Inflammatory macrophage treated with lipopolysaccharide for 4 hours (primary cell): ENCODE results near the gene NLN.
A peak's percentile ranks its signal among the peaks of the same experiment; 100 is the strongest.

Source experiments
- DNase-seq: peaks from one replicate; pipeline ENCODE4 v3.0.0-alpha.2; 2020

The NLN gene

DNA sequence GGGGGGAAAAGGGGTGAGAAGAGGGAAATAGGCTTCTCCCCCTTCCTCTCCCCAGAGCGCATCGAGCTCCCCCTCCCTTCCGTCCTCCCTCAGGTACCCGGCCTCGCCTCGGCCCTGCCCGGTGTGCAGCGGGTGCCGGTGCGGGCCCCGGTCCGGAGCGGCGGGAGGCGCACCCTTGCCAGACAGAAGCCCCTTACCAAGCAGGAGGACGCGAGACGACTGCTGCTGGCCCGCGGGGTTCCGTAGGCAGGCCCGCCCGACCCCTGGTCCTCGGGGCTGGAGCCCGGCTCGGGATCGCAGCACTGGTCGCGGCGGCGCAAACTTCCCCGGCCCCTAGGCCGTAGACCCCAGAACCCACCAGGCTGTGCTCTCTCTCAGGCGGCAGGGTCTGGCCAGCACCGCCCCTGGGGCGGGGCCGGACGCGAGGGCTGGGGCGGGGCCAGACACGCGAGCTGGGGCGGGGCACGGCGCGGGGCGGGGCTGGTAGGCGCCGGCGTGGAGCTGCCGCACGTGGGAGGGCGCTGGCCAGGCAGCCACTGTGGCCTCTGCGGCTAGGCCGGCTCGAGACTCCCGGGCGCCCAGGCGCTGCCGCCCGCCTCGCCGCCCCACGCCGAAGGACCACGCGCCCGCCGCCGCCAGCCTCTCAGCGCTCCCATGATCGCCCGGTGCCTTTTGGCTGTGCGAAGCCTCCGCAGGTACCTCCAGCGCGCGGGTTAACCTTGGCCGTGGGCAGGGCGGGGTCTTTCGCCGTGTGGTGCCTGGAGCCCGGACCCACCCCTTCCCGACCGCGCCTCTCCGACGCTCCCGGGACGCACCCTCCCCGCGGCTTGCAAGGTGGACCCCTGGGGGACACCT is at the start of gene NLN, which contains the start of gene SGTB:
Gene NLN (plus strand): TSS at position 486 of the 855 bp plus-strand sequence. CDS start 169 bp downstream, at position 655.
Gene SGTB (minus strand): TSS at position 390 of the 855 bp plus-strand sequence. CDS start 1,302 bp downstream, outside the sequence.
- peak; percentile 91 for DNase-seq

DNA sequence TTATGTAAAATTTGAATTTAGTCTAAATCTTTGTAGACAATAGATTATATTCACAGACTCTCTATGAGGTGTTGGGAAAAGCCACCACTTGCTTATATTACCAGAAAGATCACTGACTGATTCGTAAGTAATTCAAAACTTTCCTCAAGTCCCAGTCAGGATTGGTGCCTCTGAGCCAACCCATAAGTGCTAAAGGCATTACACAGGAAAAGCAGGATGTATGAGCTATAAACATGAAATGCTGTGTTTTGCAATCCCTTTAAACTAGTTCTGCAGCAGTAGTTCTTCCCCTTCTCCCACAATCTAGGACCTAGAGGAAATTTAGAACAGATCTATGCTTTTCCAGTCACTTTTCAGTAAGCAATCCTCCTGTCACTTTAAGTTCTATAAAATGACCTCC is 49.2 kb upstream of the NLN start:
- peak; percentile 72 for DNase-seq

DNA sequence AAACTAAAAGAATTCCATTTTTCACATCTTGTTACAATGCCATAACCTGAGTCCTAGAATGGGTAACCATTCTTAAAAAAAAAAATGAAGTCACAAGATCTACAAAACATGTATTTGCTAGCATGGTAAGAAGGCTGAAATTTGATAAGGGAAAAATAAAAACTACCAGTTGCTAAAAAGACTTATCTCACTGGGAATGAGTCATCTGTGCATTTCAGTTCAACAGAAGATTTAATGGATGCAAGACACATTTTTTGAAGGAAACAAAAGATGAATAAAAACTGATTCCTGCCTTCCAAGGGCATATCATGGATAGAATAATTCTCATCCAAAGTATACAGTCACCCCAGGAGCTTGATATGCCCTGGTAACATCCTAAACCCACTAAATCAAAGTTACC is 47.3 kb upstream of the NLN start:
- DNase-seq: no peak

DNA sequence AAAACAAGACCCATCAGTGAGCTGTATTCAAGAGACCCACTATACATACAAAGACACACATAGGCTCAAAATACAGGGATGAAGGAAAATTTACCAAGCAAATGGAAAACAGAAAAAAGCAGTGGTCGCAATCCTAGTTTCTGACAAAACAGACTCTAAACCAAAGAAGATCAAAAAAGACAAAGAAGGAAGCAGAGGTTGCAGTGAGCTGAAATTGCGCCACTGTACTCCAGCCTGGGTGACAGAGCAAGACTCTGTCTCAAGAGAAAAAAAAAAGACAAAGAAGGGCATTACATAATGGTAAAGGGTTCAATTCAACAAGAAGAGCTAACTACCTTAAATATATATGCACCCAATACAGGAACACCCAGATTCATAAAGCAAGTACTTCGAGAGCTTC is 45.9 kb upstream of the NLN start:
- peak; percentile 56 for DNase-seq

DNA sequence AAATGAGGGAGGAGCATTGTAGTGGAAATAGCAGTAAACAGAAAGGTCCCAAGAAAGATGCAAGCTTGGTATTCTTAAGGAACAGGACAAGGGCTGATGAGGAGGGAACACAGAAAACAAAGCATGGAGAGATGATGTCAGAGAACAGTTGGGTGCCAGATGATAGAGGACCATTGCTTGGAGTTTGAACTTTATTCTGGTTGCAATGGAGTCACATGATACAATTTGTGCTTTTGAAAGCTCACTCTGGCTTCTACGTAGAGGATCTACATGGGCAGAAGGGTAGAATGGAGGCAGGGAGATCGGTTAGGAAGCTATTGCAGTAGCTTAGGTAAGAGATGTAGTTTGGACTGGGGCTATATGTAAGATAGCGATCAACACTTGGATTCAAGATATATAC is 39.9 kb upstream of the NLN start:
- DNase-seq: no peak

DNA sequence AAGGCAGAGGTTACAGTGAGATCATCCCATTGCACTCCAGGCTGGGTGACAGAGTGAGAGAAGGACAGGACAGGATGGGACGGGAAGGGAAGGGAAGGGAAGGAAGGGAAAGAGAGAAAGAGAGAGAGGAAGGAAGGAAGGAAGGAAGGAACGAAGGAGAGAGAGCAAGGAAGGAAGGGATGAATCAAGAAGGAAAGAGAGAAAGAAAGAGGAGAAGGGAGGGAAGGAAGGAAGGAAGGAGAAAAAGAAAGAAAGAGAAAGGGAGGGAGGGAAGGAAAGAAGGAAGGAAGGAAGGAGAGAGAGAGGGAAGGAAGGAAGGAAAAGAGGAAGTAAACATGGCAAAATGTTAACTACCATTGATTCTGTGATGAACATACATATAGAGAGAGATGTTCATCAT is 28.9 kb upstream of the NLN start:
- no peak for DNase-seq

DNA sequence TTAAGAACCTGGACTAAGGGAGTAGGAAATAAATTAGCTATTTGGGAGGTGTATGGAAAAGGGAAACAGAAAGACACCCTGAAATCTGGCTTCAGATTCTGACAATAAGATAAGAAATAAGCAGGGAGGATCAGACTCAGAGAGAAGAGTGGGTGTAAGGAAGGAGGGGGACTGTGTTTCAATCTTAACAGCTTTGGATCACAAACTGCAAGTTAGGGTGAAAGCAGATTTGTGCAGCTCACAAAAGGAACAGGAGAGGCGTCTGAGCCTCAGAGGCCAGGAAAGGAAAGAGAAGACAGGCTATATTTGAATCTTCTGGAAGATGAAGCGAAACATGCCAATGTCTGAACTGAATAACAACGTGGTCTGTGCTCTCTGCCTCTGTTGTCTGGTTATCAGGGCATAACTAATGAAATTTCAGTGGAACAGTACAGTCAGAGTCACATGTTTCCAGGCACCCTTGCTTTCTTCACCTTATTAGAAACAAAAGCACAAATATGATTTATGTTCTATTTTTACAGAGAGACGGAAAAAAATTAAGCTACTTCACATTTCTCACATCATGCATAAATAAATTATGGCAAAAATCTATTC is 26.7 kb upstream of the NLN start:
- no peak for DNase-seq

DNA sequence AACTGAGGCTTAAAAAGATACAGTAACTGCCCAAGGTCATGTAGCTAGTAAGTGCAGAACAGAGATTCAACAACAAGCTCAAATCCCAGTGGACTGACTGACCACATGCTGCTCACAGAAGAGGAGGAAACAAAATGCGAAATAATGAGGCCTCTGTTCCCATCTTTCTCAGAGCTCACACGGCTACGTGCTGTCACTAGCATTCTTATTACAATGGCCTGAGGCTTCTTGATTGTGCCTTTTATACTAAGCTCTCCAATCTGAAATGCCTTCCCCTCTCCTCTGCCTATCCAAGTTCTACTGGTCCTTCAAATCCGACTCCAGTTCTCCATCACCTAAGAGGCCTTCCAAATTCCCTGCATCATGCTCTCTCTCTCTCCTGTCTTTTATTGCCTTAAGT is 26.1 kb upstream of the NLN start:
- DNase-seq: no peak

DNA sequence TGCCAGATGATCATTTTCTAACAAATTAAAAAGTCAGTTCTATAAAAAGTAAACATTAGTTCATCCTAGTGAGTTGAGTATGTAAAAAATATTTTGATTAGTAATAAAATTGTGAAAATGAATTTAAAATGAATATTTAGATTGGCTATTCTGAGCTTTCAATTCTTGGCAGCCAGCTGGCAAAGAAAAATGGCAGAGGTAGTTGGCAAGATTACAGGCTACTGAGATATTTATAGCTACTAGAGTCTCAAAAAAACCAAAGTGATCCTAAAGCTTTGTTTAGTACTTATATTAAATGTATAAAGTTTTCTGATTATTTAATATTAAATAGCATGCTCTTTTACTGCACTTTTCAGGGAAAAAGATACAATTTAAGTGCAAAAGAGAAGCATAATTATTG is 25.1 kb upstream of the NLN start:
- no peak for DNase-seq

DNA sequence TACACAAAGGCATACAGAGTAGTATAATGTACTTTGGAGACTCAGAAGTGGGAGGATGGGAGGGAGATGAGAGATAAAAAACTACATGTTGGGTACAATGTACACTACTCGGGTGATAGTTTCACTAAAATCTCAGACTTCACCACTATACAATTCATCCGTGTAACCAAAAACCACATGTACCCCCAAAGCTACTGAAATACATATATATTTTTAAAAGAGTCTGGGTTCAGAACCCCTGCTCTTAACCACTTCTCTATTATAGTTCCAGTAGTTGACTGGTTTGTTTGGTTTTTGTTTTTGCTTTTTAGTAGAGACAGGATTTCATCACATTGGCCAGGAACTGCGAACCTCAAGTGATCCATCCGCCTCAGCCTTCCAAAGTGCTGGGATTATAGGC is 22.7 kb upstream of the NLN start:
- DNase-seq: no peak

DNA sequence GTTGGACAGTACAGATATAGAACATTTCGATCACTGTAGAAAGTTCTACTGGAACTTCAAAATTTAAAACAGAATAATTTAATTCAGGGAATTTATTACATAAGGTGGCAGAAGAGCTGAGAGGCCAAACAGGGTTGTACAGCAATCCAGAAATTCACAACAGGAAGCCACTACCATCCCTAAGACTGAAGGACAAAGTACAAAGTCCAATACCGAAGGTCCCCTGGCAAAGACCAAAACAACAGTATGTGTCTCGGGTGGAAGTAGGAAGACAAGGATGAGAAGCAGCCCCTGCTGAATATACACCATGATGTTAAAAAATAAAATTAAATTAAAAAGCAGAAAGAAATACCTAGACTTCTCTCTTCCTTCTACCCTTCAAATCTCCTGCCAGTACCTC is 20.0 kb upstream of the NLN start:
- no peak for DNase-seq

DNA sequence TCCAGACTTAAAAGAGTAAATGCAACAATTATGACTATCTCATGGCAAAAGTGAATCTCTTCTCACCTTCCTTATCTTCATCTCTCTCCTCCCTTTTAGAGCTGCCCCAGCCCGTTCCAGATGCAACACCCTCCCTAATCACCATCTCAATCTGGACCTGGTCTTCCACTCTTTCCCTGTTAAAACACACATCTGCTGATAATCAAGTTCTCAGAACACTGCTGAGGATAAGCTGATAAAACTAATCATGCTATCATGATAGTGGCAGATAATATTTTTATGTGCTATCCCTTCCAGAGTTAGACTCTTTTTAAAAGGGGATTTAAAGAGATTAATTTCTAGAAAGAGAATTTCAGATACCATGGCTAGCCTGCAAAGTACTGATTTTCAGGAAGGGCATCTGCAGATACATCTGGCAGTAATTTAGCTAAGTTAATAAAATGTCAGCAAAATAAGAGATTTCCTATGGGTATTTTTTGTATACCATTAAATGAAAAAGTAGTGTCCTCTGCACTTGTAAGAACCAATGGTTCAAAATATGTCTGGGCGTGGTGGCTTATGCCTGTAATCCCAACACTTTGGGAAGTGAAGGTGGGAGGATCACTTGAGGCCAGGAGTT is 17.3 kb upstream of the NLN start:
- no peak for DNase-seq

DNA sequence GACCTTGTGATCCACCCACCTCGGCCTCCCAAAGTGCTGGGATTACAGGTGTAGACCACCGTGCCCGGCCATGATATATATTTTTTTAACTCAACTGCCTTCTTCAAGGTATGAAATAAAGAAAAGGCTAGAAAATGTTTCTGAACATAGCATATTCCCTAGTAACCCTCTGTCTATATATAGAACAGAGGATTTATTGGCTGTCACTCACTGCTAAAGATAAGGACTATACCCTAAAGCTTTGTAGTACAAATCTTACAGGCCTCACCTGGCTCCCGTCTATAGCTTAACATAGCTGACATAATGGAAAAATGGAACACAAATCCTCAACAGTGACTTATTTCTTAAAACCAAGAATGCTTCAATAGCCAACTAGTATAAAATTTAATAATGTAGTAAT is 14.3 kb upstream of the NLN start:
- DNase-seq: no peak

DNA sequence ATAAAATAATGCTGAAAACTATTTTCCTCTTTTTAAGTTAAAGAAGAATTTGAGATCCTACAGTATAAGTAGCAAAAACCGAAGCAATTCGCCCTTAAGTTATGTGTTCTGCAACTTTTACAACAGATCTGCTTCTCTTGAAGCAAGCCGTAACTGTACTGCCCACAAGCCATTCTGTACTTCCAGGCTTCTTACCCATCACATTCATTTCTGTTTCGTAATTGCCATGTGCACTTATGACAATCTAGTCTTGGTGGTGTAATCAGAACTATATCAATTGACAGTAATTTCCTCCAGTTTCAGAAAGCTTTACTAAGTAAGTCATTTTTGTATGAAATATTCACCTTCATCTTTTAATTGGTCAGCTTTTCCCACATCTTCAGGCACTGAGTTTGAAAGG is 13.9 kb upstream of the NLN start:
- DNase-seq: peak; percentile 80

DNA sequence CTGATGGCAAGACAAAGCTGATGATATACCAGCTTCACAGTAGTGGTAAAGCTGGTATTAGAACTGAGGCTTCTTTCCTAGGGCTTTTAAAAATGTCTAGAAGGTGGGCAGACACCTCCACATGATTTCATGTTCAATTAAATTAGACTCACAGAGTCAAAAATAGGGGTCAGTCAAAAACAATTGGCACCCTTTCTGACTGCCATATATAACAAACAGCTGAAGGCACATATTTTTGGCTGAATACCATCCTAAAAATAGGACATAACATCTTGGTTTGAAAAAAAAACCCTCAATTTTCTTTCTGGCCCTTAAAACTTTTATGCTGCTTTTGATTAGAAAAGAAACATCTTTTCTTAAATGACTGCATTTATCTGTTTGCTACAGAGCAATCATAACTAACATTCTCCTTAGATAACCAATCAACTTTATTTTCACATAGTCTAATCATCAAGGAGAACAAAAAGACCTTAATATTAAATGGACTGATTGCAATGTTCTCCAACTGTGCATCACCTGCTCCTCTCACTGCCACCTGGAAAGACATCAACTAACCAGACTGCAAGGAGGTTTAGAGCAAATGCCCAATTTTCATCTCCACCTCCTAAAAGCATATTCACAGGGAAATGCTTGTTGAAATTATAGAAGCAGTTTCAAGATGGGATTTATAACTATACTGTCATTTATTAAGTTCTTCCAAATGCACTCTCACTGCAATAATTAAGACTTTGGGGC is 3.3 kb upstream of the NLN start:
- DNase-seq: no peak

DNA sequence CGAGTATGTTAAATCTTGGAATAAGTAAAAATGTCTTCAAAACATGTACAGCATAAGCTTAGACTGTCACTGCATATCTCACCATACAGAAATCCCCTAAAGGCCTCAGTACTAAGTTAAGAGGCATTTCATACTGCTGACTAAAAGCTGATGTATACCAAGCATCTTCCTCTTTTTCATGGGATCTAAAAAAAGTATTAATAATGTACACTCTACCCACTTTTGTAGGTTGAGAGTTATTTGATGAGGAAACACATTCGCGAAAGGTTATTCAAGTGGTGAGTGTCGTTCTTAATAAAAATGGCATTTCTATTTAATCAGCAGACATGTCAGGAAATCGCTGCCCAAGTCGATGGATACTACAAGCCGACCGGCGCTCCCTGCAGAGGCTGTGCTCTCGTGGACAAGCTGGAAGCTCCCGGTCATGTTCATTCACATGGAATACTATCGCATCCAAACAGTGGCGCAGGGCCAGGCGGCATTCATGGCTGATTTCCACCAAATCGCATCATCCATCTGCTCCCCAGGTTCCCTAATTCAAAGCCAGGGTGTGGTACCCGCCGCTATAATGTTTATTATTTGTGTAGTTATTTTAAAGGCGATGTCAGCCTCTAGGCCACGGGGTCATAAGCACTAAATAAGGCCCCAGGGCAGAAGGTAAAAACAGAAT is 820 bp upstream of the NLN start:
- DNase-seq: peak; percentile 75

DNA sequence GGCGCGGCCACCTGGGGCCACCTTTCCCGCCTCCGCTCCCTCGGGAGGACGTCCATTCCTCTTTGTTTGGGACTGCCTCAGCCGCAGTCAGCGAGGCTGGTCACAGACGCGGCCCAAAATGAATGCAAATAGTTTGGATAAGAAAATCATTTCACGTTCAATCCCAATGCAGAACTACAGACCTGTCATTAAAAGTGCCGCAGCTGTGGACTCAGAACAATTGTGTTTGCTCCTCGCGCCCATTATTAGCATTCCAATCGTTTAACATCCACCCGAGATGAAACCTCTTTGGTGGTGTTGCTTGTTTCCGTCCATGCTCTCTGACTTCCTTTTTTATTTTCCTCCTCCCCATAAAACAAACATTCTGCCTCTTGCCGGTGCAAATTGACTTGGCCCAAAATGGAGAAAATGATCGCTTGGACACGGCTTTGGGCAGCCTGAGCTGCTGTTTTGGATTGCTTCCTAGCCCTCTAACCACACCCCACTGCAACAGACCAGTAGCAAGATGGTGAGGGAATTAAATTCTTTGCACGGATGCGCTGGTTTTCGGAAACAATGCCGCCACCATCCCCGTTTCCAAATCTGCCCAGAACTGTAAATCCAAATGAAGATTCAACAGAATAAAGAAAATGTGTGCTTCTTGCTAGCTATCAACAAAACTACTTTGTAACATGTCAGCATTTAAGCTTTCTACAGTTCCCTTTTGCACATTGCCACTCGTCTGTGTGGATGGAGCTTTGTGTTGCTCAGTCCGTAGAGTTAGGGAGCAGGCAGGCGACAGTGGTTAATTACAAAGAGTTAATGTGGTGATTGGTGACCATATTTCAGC is 784 bp downstream of the NLN start:
- peak; percentile 41 for DNase-seq

DNA sequence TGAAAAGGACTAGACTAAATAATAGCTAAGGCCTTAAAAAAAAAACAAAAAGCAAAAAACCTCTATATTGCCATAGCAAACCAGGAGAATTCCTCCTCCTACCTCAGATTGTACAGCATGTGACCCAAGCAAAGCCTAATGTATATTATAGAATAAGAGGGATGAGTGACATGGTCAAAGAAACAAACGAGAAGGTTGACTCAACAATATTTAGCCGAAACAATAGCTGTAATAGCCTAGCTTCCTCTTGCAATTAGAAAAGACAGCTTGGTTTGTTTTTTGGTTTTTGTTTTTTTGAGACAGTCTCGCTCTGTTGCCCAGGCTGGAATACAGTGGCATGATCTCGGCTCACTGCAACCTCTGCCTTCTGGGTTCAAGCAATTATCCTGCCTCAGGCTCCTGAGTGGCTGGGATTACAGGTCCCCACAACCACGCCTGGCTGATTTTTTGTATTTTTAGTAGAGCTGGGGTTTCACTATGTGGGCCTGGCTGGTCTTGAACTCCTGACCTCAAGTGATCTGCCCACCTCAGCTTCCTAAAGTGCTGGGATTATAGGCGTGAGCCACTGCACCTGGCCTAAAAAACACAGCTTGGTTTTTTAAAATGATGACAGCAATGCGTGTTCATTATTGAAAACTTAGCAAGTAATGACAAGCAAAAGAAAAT is 5.6 kb downstream of the NLN start:
- DNase-seq: no peak

DNA sequence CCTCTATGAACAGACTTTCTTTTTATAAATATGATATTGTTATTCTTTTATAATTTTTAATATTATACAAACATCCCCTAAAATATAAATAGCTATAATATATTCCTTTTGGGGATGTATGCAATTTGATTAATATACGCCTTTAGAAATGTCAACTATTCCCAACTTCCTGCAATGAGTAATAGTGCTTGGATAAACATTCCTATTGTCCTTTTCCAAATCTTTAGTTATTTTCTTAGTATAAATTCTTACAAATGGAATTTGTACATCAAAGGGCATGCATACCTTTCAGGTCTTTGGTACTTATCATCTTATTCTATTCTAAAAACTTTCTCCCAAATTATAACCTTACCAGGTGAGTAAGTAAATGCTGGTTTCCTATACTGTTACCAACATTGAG is 6.2 kb downstream of the NLN start:
- no peak for DNase-seq

DNA sequence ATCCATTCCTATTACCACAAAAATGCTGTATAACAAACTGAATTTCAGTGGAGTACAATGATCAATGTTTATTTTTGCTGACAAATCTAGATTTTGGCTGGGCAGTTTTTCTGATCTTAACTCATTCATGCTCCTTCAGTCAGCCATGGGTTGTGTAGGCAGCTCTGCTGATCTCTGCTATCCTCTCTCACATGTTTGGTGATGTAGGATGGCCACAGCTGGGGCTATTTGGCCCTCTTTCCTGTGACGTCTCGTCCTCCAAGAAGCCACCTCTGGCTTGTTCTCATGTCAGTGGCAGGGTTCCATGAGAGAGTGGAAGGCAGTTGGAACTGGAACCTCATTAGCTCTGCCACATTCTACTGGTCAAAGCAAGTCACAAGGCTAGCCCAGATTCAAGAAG is 8.9 kb downstream of the NLN start:
- no peak for DNase-seq

DNA sequence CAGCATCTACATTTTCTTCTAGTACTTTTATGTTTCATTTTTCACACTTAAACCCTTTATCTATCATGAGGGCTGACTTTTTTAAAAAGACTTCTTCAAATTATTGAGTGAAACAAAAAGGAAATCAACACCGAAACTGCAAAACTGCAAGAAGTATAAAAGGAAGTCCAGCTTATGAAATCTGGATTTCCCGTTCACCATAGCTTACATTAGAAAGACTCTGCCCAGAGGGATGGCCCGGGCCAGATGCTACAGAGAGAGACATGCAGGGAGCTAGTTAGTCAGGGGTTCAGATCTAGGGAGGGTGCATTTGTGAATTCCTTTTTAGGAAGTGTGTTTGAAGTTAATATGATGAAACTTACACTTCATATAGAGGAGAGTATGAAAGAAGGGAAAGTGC is 10.0 kb downstream of the NLN start:
- peak; percentile 93 for DNase-seq
